ENCODE measurements around the gene THTPA. TPM values are rescaled to one million over a fixed set of nuclear protein-coding genes. Genes with fewer than 3 reads are reported as not detected.

Gene THTPA
- total and polyA plus RNA-seq, 2 of the 13 experiments (the other 11 are each of a cell fraction or from before 2014, with no cell fraction given): 7.4 to 8.7 TPM

GRCh38 chr14:23532658-23533057 lies 23.4 kb upstream of the THTPA start:
- ChIA-PET CTCF (ENCODE audit: low intra/inter-chr PET ratio, low total read pairs) (no interaction called here), POLR2A (interaction anchor here (1.2 kb wide), 1 partner anchor 27 kb away, joined by 4 read pairs; no protein-coding TSS in a partner anchor)
- H3K9ac ChIP-seq (ENCODE audit: insufficient read depth, low read depth, low read length): no peak overlapping the region
- TF ChIP-seq, protein P1, sequence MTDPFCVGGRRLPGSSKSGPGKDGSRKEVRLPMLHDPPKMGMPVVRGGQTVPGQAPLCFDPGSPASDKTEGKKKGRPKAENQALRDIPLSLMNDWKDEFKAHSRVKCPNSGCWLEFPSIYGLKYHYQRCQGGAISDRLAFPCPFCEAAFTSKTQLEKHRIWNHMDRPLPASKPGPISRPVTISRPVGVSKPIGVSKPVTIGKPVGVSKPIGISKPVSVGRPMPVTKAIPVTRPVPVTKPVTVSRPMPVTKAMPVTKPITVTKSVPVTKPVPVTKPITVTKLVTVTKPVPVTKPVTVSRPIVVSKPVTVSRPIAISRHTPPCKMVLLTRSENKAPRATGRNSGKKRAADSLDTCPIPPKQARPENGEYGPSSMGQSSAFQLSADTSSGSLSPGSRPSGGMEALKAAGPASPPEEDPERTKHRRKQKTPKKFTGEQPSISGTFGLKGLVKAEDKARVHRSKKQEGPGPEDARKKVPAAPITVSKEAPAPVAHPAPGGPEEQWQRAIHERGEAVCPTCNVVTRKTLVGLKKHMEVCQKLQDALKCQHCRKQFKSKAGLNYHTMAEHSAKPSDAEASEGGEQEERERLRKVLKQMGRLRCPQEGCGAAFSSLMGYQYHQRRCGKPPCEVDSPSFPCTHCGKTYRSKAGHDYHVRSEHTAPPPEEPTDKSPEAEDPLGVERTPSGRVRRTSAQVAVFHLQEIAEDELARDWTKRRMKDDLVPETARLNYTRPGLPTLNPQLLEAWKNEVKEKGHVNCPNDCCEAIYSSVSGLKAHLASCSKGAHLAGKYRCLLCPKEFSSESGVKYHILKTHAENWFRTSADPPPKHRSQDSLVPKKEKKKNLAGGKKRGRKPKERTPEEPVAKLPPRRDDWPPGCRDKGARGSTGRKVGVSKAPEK (CRISPR knock-in tag; IDR thresholded peaks at IDR 0.05; ENCODE audit: borderline replicate concordance): no peak
- TF ChIP-seq HCFC1 (IDR thresholded peaks at IDR 0.05; ENCODE audit: low read depth, low read length) (no peak), PAWR (CRISPR knock-in tag; IDR thresholded peaks at IDR 0.05; ENCODE audit: borderline replicate concordance) (no peak), AKAP8 (CRISPR knock-in tag; IDR thresholded peaks at IDR 0.05) (no peak), NCOR1 (IDR thresholded peaks at IDR 0.05; ENCODE audit: borderline replicate concordance, low read length) (no peak), MAFG (CRISPR knock-in tag; IDR thresholded peaks at IDR 0.05) (no peak), ZFYVE20 (CRISPR knock-in tag; IDR thresholded peaks at IDR 0.05; ENCODE audit: borderline replicate concordance, low read depth) (no peak), ZNF280B (CRISPR knock-in tag; IDR thresholded peaks at IDR 0.05; ENCODE audit: borderline replicate concordance) (peak; percentile 56; the same call in 1 of the 2 replicates), ZNF3 (CRISPR knock-in tag; IDR thresholded peaks at IDR 0.05) (no peak), NONO (IDR thresholded peaks at IDR 0.05) (no peak), NONO (CRISPR knock-in tag; conservative IDR thresholded peaks at IDR 0.05) (no peak), ZNF460 (CRISPR knock-in tag; IDR thresholded peaks at IDR 0.05; ENCODE audit: borderline replicate concordance) (peak; percentile 27; the same call in 1 of the 2 replicates), ZNF768 (CRISPR knock-in tag; IDR thresholded peaks at IDR 0.05) (peak; percentile 23; the same call in 1 of the 2 replicates)
- TF ChIP-seq, protein P2, sequence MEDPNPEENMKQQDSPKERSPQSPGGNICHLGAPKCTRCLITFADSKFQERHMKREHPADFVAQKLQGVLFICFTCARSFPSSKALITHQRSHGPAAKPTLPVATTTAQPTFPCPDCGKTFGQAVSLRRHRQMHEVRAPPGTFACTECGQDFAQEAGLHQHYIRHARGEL (CRISPR knock-in tag; IDR thresholded peaks at IDR 0.05): no peak
- TF ChIP-seq, protein P3, sequence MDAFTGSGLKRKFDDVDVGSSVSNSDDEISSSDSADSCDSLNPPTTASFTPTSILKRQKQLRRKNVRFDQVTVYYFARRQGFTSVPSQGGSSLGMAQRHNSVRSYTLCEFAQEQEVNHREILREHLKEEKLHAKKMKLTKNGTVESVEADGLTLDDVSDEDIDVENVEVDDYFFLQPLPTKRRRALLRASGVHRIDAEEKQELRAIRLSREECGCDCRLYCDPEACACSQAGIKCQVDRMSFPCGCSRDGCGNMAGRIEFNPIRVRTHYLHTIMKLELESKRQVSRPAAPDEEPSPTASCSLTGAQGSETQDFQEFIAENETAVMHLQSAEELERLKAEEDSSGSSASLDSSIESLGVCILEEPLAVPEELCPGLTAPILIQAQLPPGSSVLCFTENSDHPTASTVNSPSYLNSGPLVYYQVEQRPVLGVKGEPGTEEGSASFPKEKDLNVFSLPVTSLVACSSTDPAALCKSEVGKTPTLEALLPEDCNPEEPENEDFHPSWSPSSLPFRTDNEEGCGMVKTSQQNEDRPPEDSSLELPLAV (CRISPR knock-in tag; conservative IDR thresholded peaks at IDR 0.05; ENCODE audit: low read depth): no peak

More at GRCh38 chr14:23532658-23533057, 23.4 kb upstream of the THTPA start:
- H3K27ac ChIP-seq (ENCODE audit: extremely low read length, insufficient read depth, low read length): no peak overlapping the region
- ATAC-seq (no peak), FAIRE-seq (no peak), DNase-seq (ENCODE audit: low spot score) (no peak)
- H3K9me3 ChIP-seq (ENCODE audit: low read length): no peaks in the 10 kb centered on the region
- no peaks in the 10 kb centered on the region for H3K79me2 ChIP-seq (ENCODE audit: insufficient read depth, low read length)
- H3K4me2 ChIP-seq (ENCODE audit: low read depth, low read length): no peak overlapping the region
- no peak overlapping the region for H3K4me3 ChIP-seq (replicated peaks in 1 of 3; ENCODE audit: insufficient read depth in 1 of 3, low read depth in 2 of 3, low read length in 3 of 3)
- WGBS (ENCODE audit: low lambda C conversion rate): 73% methylated on average over 7 of the region's 7 CpGs
- H4K20me1 ChIP-seq (ENCODE audit: insufficient read depth, low read length): no peaks in the 10 kb centered on the region
- in situ Hi-C loops (cut with HindIII; ENCODE audit: extremely low pct_ligation_motif_present, low pct_unique_long_range_greater_than_20kb): no loop called here
- intact Hi-C loops (cut with micrococcal nuclease; ENCODE audit: unreplicated experiment): no loop called here
- no peaks in the 10 kb centered on the region for H3K27me3 ChIP-seq (ENCODE audit: control insufficient read depth in 1 of 2, insufficient read depth in 2 of 2, low read length in 2 of 2)
- H3K36me3 ChIP-seq (replicated peaks in 1 of 2; ENCODE audit: control insufficient read depth in 1 of 2, insufficient read depth in 2 of 2, low read length in 2 of 2): no peaks in the 10 kb centered on the region
- no TSS peak for BruUV-seq (replicated peaks)
- H2AFZ ChIP-seq (ENCODE audit: low read length): no peak overlapping the region
- no peaks in the 10 kb centered on the region for H3K4me1 ChIP-seq (ENCODE audit: insufficient read depth, low read length)

All from HepG2 (cell line).